ENCODE data around the gene VAC14. TPM values are rescaled to one million over a fixed set of nuclear protein-coding genes. Genes with fewer than 3 reads are reported as not detected.

Gene VAC14
- total RNA-seq, 1 experiment from 2014 or later: 35.3 TPM

DNA sequence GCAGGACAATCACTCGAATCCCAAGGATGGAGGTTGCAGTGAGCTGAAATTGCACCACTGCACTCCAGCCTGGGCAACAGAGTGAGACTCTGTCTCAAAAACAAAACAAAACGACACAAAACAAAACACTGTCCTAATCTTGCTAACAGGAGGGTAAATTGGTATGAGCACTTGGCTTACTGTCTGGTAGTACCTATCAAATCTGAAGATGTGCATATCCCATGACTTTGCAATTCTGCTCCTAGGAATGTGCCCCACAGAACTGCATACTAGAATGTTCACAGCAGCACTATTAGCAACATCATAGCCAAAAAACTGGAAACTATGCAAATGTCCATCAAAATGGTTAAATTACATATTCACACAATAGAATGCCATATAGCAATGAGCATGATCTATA, 130.8 kb downstream of the VAC14 start:
- no peaks in the 10 kb centered on the region for H3K9me2 ChIP-seq (ENCODE audit: insufficient read depth)
- POLR2A ChIA-PET: no interaction called here
- CTCF ChIA-PET: no interaction called here
- DNase-seq (ENCODE audit: low read depth, low spot score): no peak
- H4K20me1 ChIP-seq (ENCODE audit: insufficient read depth): no peaks in the 10 kb centered on the region
- H3K36me3 ChIP-seq (ENCODE audit: control insufficient read depth in 1 of 2, insufficient read depth in 2 of 2, low read length in 2 of 2): peaks cover 10 to 26% of the 10 kb centered on the region in 2 experiments; a peak in 3 of 4 replicates
- H2AFZ ChIP-seq (ENCODE audit: low read depth, low read length, poor library complexity, severe bottlenecking): no peak overlapping the region
- intact Hi-C loops (cut with micrococcal nuclease): no loop called here
- H3K4me1 ChIP-seq (ENCODE audit: control insufficient read depth in 1 of 2, insufficient read depth in 2 of 2, low read length in 2 of 2): no peaks in the 10 kb centered on the region
- RAD21 ChIA-PET (ENCODE audit: low non-redundant PET in 1 of 2, low total read pairs in 2 of 2, uncharacterized antibody in 2 of 2, unreplicated experiment in 2 of 2): no interaction called here
- no peak overlapping the region for H3K4me2 ChIP-seq (ENCODE audit: low read length)
- H3K4me3 ChIP-seq (replicated peaks in 1 of 2; ENCODE audit: low read depth in 1 of 2, low read length in 2 of 2): no peak overlapping the region
- H3K79me2 ChIP-seq (ENCODE audit: insufficient read depth, low read length): no peaks in the 10 kb centered on the region
- H3K9ac ChIP-seq (ENCODE audit: low read length): no peak overlapping the region
- TF ChIP-seq SRF (IDR thresholded peaks at IDR 0.05; ENCODE audit: low read depth): no peak
- TF ChIP-seq REST (IDR thresholded peaks at IDR 0.05; ENCODE audit: low read depth): no peak
- TF ChIP-seq FOSL1 (IDR thresholded peaks at IDR 0.05; ENCODE audit: low read depth): no peak
- TF ChIP-seq, protein P1, sequence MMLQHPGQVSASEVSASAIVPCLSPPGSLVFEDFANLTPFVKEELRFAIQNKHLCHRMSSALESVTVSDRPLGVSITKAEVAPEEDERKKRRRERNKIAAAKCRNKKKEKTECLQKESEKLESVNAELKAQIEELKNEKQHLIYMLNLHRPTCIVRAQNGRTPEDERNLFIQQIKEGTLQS (IDR thresholded peaks at IDR 0.05): no peak
- no peak for TF ChIP-seq ELF1 (IDR thresholded peaks at IDR 0.05; ENCODE audit: borderline replicate concordance, low read depth)
- TF ChIP-seq JUND (IDR thresholded peaks at IDR 0.05): no peak
- TF ChIP-seq, protein P2, sequence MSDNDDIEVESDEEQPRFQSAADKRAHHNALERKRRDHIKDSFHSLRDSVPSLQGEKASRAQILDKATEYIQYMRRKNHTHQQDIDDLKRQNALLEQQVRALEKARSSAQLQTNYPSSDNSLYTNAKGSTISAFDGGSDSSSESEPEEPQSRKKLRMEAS (IDR thresholded peaks at IDR 0.05): no peak
- no peak for TF ChIP-seq EGR1 (IDR thresholded peaks at IDR 0.05; ENCODE audit: low read depth)
- TF ChIP-seq TCF7L2 (IDR thresholded peaks at IDR 0.05; ENCODE audit: borderline replicate concordance, extremely low read depth, insufficient read depth, insufficient read length): no peak
- no peak for TF ChIP-seq ZBTB33 (IDR thresholded peaks at IDR 0.05; ENCODE audit: extremely low read depth, insufficient replicate concordance, low read length)
- no peak for TF ChIP-seq EZH2phosphoT487 (IDR thresholded peaks at IDR 0.05; ENCODE audit: borderline replicate concordance)
- TF ChIP-seq CEBPB (IDR thresholded peaks at IDR 0.05; ENCODE audit: low read depth): no peak
- TF ChIP-seq POLR2A (IDR thresholded peaks at IDR 0.05; ENCODE audit: borderline replicate concordance, extremely low read depth, insufficient read depth, insufficient read length): no peak
- TF ChIP-seq EZH2 (IDR thresholded peaks at IDR 0.05): no peak
- BruUV-seq (replicated peaks): no TSS peak
- no peak overlapping the region for H3K27ac ChIP-seq (ENCODE audit: low read depth, low read length)
- H3K27me3 ChIP-seq (ENCODE audit: insufficient read depth, low read length): no peaks in the 10 kb centered on the region
- no peak for ATAC-seq
- no peaks in the 10 kb centered on the region for H3K9me3 ChIP-seq (ENCODE audit: control insufficient read depth in 1 of 2, insufficient read depth in 1 of 2, low read depth in 1 of 2, low read length in 2 of 2)
